PFSK-1 (cell line): ENCODE data around the gene RFT1.

Experiments
- FOXP2 ChIP-seq: optimal IDR thresholded peaks from 2 replicates; pipeline ENCODE3; 2011; ENCODE audit warnings: borderline replicate concordance, control low read depth, inconsistent platforms; ENCODE audit not compliant: insufficient read depth; ENCODE audit errors: extremely low read length, extremely low read depth
- POLR2AphosphoS5 ChIP-seq: IDR thresholded peaks from 2 replicates; pipeline ENCODE4 v1.6.1; 2012; ENCODE audit warnings: low read depth, mild to moderate bottlenecking, control low read depth, low read length, moderate library complexity
- REST ChIP-seq, 2 experiments: IDR thresholded peaks; 2 replicates each; pipeline versions ENCODE4 v1.6.1 to v1.8.0; 2011 to 2012; ENCODE audit warnings: low read depth in 2 of 2, low read length in 2 of 2, control low read depth in 1 of 2, inconsistent platforms in 1 of 2, mild to moderate bottlenecking in 1 of 2, moderate library complexity in 1 of 2; ENCODE audit not compliant: insufficient read depth in 1 of 2
- SIN3A ChIP-seq: IDR thresholded peaks from 2 replicates; pipeline ENCODE4 v1.6.1; 2012; ENCODE audit warnings: mild to moderate bottlenecking, low read length, moderate library complexity, borderline replicate concordance; ENCODE audit not compliant: insufficient read depth
- TAF1 ChIP-seq: IDR thresholded peaks from 2 replicates; pipeline ENCODE4 v1.6.1; 2012; ENCODE audit warnings: low read length, control low read depth, borderline replicate concordance; ENCODE audit not compliant: insufficient read depth

The RFT1 gene

GRCh38 chr3:53151870-53152660, 21.8 kb upstream of the RFT1 start:
- no peak for TF ChIP-seq TAF1
- TF ChIP-seq POLR2AphosphoS5: no peak
- TF ChIP-seq FOXP2: no peak

DNA sequence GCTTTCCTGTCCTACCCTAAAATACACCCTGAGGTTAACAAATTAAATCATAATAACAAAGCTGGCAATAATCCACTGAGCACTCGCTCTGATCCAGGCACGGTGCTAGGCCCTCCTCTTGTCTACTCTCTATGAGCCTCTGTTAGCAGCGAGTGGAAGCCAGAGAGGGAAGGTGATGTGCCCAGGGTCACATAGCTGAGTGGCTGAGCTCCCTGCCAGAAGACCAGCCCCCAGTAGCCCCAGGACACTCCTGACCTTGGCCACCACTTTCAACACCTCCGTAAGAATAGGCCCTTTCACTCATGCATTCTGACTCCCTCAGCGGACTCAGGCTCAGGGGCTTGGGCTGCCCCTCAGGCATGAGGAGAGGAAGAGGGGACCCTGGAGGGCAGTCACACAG, 21.2 kb upstream of the RFT1 start:
- TF ChIP-seq TAF1 (no peak), SIN3A (no peak), REST (IDR thresholded peaks at IDR 0.05; ENCODE audit: insufficient read depth in 1 of 2, low read depth in 2 of 2, low read length in 2 of 2) (no peak), POLR2AphosphoS5 (no peak), FOXP2 (no peak)

GRCh38 chr3:53150247-53151085, 20.2 kb upstream of the RFT1 start:
- TF ChIP-seq SIN3A (no peak), POLR2AphosphoS5 (no peak), REST (IDR thresholded peaks at IDR 0.05; ENCODE audit: insufficient read depth in 1 of 2, low read depth in 2 of 2, low read length in 2 of 2) (no peak), TAF1 (no peak), FOXP2 (no peak)

- no peak for TF ChIP-seq POLR2AphosphoS5
- TF ChIP-seq REST (IDR thresholded peaks at IDR 0.05; ENCODE audit: insufficient read depth in 1 of 2, low read depth in 2 of 2, low read length in 2 of 2): no peak
- TF ChIP-seq FOXP2: no peak
- no peak for TF ChIP-seq SIN3A
- TF ChIP-seq TAF1: no peak
Measured at GRCh38 chr3:53149699-53150098, 19.5 kb upstream of the RFT1 start.

DNA sequence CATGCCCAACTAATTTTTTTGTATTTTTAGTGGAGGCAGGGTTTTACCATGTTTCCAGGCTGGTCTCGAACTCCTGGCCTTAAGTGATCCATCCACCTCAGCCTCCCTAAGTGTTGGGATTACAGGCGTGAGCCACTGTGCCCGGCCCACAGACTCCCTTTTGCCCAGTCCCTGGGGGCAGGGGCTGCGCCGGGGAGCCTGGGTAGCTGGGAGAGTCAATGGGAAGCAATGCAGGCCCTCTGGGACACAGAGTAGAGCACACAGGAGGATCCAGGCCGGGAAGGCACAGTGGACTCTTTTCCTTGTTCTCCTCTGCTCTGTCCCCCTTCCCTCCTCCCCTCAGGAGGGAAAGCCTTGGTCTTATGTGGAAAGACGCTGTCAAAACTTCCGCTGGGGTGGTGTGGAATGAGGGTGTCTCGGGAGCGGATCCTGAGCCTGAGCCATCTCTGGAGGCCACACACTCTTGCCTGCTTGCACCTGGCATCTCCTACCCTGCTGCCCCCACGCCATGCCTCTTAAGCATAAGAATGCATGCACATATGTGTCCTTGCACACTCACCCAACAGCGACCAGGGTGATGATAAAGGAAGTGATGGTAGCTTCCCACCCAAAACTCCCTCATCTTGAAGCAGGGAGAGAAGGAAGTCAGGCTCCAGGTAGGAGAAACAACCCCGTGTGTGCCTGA, 18.9 kb upstream of the RFT1 start:
- no peak for TF ChIP-seq FOXP2
- TF ChIP-seq POLR2AphosphoS5: no peak
- no peak for TF ChIP-seq REST (IDR thresholded peaks at IDR 0.05; ENCODE audit: insufficient read depth in 1 of 2, low read depth in 2 of 2, low read length in 2 of 2)
- no peak for TF ChIP-seq TAF1
- no peak for TF ChIP-seq SIN3A
